ENCODE measurements around the gene LRRC49.
"Not testable (repeated sequence)": the region's sequence is repeated elsewhere in the genome, so short reads cannot be mapped to it uniquely, and the experiment has no call there.

The LRRC49 gene

DNA sequence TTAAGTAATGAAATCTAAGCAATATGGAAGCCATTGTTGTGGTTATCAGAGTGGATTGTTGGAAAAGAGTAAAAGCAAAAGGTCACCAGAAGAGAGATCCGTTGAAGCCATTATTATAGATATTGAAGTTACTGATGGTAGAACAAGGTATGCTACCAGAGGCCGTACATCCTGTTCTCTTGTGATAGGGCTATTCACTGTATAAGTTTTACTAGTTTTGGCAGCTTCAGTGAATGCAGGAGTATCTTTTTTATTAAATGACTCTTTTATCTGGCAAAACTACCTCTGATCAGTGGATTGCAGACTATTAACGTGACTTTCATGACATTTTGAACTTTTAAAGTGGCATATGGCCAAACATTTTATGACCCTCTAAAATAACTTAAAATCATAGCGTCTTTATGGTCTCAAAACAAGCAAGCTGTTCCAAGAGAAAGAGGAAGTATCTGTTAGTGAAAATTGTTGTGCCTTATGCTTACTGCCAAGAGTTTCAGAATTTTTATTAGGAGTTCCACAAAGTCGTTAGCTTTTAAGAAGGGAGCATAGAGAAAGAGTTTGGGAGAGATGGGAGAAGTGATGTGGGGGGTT is 102.9 kb downstream of the LRRC49 start:
- DNase-seq (ENCODE audit: low spot score) = no peak

DNA sequence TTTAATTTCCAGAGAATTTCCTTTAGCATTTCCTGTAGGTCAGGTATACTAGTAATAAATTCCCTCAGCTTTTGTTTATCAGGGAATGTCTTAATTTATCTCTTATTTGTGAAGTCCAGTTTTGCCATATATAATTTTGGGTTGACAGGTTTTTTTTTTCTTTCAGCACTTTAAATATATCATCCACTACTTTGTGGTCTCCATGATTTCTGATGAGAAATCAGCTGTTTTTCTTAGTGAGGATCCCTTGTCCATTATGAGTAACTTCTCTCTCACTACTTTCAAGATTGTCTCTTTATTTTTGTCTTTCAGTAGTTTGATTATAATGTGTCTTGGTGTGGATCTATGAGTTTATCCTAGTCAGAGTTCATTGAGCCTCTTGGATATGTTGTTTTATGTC is 105.7 kb downstream of the LRRC49 start:
- no peak for DNase-seq (ENCODE audit: low spot score)

DNA sequence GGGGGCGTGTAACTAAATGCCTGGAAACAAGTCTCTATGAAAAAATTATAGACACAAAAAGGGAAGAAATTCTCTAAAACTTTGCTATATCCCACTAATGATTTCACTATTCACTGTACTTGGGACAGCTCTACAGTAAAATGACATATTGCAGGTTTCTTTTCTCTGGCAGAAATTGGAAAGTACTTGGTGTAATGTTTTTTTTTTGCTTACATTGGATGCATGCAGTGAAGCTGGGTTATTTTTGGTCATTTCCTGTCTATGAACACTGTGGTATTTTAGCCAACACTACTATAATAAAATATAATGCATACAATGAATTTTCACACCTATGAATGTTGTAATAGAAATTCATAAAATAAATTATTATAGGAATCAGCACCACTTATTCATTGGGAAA is 109.7 kb downstream of the LRRC49 start:
- DNase-seq (ENCODE audit: low spot score) = no peak

DNA sequence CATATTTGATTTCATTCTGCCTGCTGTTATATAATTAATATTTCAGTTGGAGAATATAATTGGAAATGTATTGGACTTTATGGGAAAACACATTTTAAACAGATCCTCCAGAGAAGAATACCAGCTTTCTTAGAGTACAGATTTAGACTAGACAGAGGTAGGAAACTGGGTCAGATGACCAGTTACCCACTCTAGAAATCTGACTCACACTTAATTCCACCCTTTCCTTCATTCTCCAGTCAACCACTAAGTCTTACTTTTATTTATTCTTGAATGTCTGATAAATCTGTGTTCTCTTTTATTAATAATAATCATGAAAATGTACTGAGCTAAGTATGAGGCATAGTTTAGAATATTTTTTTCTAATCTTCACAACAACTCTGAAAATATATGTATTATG is 110.7 kb downstream of the LRRC49 start:
- DNase-seq (ENCODE audit: low spot score) = no peak

DNA sequence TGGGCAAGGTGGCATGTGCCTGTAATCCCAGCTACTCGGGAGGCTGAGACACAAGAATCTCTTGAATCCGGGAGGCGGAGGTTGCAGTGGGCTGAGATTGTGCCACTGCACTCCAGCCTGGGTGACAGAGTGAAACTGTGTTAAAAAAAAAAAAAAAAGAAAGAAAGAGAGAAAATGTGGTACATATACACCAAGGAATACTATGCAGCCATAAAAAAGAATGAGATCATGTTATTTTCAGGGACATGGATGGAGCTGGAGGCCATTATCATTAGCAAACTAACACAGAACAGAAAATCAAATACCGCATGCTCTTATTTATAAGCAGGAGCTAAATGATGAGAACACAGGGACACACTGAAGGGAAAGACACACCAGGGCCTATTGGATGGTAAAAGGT is 111.9 kb downstream of the LRRC49 start:
- DNase-seq (ENCODE audit: low spot score) = not testable (repeated sequence)

DNA sequence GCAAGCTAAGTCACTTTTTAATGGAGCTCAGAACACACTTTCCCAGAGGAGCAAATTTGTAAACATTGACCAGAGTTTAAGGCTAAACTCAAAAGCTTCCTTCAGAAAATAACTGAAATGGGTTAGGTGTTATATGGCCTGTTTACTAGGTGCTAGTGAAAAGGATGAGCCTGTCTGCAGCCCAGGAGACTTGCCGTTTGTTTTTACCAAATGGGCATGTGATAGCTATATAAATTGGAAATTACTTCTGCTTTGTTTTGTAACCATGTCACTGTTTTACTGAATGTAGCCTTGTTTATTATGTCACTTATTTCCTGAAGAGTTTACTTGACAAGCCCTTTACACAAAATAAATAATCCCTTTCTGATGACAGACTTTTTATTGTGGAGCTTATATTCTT is 113.3 kb downstream of the LRRC49 start:
- no peak for DNase-seq (ENCODE audit: low spot score)

DNA sequence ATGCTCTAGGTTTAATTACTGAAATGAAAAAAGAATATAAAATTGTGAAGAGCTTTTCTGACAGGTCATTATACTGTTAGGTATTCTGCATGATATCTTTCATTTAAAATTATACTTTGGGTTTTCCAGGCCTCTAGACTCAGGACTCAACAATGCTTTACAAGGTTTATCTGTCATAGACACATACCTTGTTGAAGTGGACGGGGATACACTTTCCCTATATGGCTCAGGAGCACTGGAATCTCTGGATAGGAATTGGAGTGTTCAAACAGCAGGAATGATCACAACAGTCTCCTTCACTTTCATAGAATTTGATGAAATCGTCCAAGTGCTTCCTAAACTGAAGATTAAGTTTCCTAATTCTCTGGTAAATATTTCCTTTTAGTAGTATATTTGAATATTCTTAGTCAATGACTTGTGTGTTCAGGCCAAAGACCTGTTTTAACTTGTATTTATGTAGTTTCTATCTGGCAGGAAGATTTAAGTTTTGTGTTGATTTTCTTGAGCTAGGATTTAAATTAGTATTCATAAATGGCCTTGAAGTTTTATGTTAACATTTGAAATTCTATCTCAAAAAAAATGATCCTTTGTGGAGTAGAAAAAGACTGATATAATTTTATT is 115.7 kb downstream of the LRRC49 start:
- DNase-seq (ENCODE audit: low spot score) = no peak

DNA sequence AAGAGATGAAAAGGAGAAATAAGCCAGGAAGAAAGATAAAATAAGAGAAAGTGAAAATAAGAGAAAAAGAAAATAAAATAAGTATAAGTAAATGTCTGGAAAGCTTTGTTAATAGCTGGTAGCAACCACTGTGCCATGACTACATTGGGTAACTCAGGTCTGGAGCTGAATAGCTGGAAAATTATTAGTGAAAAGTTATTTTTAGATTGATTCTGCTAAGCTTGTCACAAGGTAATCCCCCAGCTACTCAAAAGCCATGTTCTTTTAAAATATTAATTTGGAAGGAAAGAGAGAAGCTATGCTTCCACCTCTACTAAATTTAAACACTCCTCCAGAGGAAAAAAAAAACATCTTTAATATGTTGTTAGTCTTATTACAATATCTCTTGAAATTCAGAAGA is 117.8 kb downstream of the LRRC49 start:
- no peak for DNase-seq (ENCODE audit: low spot score)

DNA sequence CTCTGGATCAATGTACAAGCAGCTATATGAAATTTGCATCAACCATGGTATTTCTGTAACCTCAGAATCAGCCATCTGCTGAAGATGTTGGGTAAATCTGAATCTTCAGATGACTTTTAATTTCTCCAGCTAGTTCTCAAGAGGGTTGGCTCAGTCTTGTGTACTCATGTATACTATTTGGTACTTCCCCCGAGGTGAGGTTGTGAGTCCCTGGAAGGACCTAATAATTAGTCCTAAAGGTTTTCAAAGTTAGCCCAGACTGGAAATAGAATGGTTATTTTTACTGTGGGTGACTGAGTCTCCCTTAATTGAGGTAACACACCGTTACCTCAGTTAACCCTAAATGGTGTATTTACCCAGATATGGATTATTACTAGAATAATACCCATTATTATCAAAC is 118.4 kb downstream of the LRRC49 start:
- no peak for DNase-seq (ENCODE audit: low spot score)

DNA sequence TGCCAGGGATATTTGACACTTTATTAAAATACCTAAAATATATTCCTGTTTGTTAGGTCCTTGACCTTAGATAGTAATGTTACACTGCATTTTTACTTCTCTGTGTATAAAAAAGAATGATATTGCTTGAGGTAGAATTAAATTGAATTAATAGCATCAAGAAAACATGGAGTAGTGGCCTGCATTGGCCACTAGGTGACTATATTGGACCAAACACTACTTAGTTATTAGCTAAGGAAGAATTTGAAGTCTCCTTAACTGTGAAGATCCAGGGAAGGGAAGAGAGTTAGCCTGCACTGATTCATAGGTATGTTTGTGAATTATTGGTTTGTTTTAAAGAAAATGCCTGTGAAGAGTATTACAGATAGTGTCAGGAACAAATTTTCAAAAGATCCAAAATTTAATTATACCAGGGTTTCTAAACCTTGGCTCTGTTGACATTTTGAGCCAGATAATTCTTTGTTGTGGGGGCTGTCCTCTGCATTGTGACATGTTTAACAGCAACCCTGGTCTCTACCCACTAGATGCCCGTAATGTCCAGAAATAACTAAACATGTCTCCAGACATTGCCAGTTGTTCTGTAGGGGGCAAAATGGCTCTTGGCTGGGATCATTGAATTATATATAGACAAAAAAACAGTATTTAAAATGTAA is 119.0 kb downstream of the LRRC49 start:
- DNase-seq (ENCODE audit: low spot score) = no peak

DNA sequence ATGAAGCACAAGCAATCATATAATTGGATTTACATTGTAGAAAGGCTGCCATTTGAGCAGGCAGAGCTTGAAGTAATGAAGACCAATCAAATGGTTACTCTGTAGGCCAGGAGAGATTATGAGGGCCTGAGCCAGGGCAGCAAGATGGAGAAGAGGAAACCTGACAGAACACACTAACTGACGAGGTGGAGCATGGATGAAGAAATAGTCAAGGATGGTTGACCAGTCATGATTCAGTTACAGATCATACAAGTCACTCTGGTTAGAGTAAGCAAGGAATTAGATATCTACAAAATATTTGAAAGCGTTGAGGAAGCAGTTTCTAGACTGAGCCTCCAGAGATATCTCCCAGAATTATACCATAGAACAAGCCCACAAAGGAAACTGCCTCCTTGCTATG is 120.8 kb downstream of the LRRC49 start:
- no peak for DNase-seq (ENCODE audit: low spot score)

DNA sequence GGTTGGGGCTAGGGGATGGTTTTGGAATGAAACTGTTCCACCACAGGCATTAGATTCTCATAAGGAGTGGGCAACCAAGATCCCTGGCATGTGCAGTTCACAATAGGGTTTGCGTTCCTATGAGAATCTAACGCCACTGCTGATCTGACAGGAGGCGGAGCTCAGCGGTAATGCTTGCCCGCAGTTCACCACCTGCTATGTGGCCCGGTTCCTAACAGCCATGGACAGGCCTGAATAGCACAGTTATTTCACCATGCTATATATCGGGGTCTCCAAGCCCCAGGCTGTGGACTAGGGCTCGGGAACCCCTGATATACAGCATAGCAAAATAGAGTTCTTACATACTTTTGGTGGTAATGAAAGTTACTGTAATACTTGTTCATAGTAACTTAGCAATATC is 122.7 kb downstream of the LRRC49 start:
- no peak for DNase-seq (ENCODE audit: low spot score)

DNA sequence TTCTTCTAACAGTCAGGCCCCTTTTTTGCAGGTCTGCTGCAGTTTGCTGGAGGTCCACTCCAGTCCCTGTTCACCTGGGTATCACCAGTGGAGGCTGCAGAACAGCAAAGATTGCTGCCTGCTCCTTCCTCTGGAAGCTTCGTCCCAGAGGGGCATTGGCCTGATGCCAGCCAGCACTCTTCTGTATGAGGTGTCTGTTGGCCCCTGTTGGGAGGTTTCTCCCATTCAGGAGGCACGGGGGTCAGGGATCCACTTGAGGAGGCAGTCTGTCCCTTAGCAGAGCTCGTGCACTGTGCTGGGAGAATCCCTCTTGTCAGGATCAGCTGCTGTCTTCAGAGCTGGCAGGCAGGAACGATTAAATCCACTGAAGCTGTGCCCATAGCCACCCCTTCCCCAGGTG is 138.6 kb downstream of the LRRC49 start:
- DNase-seq (ENCODE audit: low spot score) = not testable (repeated sequence)

DNA sequence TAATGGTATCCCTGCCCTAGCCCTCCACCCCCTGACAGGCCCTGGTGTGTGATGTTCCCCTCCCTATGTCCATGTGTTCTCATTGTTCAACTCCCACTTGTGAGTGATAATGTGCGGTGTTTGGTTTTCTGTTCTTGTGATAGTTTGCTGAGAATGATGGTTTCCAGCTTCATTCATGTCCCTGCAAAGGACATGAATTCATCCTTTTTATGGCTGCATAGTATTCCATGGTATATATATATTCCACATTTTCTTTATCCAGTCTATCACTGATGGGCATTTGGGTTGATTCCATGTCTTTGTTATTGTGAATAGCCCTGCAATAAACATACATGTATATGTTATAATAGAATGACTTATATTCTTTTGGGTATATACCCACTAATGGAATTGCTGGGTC is 142.9 kb downstream of the LRRC49 start:
- DNase-seq (ENCODE audit: low spot score) = not testable (repeated sequence)

DNA sequence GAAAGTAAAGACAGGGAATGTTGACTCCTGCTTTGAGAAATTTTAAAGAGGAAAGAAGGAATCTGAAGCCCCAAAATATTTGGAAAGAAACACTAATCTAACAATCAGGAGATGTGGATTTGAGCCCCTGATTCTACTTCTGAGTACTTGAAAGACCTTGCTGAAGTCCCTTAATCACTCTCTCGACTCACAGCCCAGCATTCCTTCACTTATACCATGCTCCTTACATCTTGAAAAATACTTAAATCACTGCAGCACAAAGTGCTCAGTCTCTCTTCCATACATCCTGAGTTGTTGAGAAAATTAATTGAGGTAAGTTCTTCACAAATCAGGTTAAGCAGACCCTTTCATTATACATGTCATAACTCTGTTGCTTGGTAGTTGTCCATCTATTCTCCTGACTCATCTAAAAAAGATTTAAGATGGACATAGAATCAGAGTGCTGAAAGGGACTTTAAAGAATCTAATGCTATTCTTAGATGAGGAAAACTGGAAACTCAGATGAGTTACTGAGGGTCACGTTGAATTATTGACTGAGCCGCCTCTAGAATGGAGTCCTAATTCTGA is 149.8 kb downstream of the LRRC49 start:
- no peak for DNase-seq (ENCODE audit: low spot score)

DNA sequence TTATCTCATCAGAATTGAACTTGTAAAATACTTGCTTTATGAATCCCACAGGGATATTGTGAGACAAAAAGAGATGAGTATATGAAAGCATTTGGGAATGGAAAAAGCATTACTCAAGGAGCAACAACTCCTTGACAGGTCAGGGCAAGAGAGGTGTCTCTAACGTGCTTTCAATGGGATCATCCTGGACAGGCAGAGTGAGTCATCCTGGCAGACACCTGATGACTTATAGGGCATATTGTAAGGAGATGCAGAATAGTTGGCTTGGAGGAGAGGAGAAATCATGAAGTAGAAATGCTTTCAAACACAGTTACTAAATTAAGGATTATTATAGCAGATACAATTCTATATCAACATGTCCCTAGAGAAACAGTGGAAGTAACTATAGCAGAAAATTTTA is 150.7 kb downstream of the LRRC49 start:
- no peak for DNase-seq (ENCODE audit: low spot score)

DNA sequence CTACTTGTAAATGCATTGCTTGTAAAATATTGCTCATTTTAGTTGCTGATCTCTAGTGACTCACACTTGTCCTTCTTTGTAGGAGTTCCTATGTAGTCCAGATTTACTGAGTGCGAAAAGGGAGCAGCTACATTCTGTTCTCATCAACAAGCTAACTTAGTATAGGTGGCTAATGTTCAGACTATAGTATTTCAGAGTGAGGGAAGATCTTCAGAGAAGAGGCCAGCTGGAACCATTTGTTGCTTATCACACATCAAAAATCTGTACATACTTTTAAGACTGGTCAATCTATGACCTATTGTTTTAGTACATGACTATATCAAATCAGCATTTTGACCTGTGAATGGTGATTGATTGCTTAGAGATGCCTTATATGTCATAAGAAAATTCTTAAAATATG is 151.4 kb downstream of the LRRC49 start:
- DNase-seq (ENCODE audit: low spot score) = no peak

DNA sequence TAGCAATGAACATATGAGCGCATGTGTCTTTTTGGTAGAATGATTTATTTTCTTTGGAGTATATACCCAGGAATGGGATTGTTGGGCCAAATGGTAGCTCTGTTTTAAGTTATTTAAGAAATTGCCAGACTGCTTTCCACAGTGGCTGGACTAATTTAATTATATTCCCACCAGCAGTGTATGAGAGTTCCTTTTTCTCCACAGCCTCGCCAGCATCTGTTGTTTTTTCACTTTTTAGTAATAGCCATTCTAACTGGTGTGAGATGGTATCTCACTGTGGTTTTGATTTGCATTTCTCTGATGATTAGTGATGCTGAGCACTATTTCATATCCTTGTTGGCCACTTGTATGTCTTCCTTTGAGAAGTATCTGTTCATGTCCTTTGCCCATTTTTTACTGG is 153.5 kb downstream of the LRRC49 start:
- not testable (repeated sequence) for DNase-seq (ENCODE audit: low spot score)

DNA sequence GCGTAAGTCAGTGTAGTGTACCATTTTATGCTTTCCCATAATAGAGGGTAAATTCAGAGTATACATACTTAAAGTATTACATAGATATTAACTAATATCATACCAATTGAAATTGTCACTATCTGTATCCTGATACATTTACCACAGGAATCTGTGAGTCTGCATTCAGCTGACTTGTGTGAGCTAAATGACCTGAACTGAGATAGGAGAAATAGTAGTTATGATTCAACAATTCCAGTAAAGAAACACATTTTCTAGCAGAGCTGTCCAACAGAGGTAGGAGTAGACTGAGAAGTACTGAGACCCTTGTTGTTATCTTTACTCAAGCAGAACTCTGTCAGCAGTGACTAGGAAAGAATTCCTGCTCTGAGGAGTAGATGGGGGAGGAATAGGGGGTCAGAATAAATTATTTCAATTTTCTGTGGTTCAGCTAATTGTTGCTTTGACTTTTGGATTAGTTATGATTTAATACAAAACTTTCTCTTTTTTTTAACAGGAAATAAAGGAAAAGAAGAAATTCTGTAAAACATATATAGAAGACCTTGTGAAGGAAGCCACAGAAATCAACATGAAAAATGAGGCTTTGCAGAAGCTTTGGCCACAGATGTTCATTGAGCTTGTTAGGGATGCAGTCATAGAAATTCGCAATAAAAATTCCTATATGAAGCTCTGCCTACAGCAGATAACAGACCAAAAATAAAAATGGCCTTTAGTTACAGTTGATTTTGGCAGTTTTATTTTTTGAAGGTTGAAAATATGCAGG is 156.5 kb downstream of the LRRC49 start:
- no peak for DNase-seq (ENCODE audit: low spot score)

DNA sequence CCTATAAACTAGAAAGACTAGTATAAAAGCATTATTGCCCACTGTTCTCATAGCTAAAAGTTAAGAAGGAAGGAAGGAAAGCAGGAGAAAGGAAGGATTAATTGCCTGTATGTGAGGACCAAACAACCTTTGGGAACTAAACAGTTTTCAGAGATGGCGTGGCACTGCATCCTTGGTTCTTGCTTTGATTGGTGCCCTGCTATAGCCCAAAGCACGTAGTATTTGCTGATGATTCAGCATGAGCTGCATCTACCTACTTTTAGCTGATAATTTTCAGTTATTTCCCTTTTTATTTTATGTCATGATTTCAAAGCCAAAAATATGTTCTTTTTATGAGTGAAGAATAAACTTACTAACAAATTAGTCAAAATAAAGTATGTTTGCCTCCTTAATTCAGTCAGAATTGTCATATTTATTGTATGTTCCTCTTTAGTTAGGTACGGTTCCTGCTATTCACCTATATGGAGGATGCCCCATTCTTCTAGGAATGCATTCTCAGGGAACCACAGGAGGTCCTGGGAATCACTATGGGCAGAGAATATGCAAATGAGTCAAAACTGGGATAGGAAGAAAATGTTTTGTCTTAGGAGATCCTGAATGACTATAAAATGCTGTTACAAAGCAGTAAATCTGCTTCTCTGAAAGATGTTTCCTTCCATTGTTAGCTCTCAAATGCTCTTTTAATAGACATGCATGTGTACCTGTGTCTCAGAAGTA is 157.2 kb downstream of the LRRC49 start:
- no peak for DNase-seq (ENCODE audit: low spot score)

DNA sequence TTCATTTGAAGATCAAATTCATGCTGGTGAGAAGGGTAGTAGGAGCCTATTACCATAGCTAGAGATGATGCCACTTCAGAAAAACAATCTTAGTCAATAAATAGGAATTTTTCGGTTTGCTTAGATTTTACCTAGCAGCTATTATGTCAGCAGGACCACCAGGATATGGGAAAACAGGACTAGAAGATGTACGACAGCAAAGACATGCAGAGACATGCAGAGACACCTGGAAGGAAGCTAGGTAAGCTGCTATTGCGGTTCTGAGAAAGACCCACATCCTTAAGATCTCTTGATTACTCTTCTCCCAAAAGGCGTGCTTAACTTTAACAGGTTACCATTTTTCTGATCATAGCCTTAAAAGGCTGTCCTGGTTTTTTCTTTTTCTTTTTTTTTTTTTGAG is 157.8 kb downstream of the LRRC49 start:
- no peak for DNase-seq (ENCODE audit: low spot score)

DNA sequence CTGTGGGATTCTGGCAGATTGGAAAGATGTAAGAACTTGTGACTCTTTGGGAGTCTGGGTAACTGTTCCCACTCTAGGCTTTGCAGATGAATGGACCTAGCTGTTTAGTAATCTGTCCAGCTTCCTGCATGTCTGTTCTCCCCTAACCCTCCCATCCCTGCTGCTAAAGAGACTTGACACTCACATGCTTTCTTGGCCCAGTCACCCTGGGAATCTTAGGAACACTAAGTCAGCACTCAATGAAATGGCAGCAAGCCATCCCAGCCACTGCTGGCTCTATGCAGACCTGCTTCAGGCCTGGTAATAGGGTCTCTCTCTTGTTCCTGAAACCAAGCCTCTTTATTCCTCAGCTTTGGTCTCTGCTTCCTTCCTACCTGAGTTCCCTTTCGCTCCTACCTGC is 158.9 kb downstream of the LRRC49 start:
- DNase-seq (ENCODE audit: low spot score) = no peak
